ENCODE data around the gene AP2B1.
"Not testable (repeated sequence)": the region's sequence is repeated elsewhere in the genome, so short reads cannot be mapped to it uniquely, and the experiment has no call there.

AP2B1 gene

GRCh38 chr17:35575759-35576158 lies 11.4 kb upstream of the AP2B1 start:
- DNase-seq (ENCODE audit: low spot score), result no peak

GRCh38 chr17:35577830-35578196 lies 9.3 kb upstream of the AP2B1 start:
- no peak for DNase-seq (ENCODE audit: low spot score)

GRCh38 chr17:35578197-35578928 lies 8.8 kb upstream of the AP2B1 start, which contains the start of gene PEX12:
TSS of gene PEX12 (minus strand) at chr17:35578571. CDS start at chr17:35578021, 550 bp downstream.
- peak; percentile 90 for DNase-seq (ENCODE audit: low spot score)

GRCh38 chr17:35578929-35579432 lies 8.1 kb upstream of the AP2B1 start:
- DNase-seq (ENCODE audit: low spot score), result no peak

GRCh38 chr17:35584061-35584460 lies 3.1 kb upstream of the AP2B1 start:
- no peak for DNase-seq (ENCODE audit: low spot score)

GRCh38 chr17:35586569-35587073 lies 501 bp upstream of the AP2B1 start:
- no peak for DNase-seq (ENCODE audit: low spot score)

GRCh38 chr17:35588196-35588920 lies 1.2 kb downstream of the AP2B1 start:
- peak; percentile 91 for DNase-seq (ENCODE audit: low spot score)

GRCh38 chr17:35596072-35596471 lies 8.9 kb downstream of the AP2B1 start:
- DNase-seq (ENCODE audit: low spot score), result no peak

GRCh38 chr17:35596530-35597233 lies 9.6 kb downstream of the AP2B1 start:
- DNase-seq (ENCODE audit: low spot score), result no peak

- no peak for DNase-seq (ENCODE audit: low spot score)
Measured at GRCh38 chr17:35597604-35598003, 10.5 kb downstream of the AP2B1 start.

- no peak for DNase-seq (ENCODE audit: low spot score)
Measured at GRCh38 chr17:35603674-35604073, 16.6 kb downstream of the AP2B1 start.

GRCh38 chr17:35605678-35606077 lies 18.6 kb downstream of the AP2B1 start:
- DNase-seq (ENCODE audit: low spot score), result peak; percentile 26

GRCh38 chr17:35607239-35607847 lies 20.2 kb downstream of the AP2B1 start:
- DNase-seq (ENCODE audit: low spot score), result no peak

- DNase-seq (ENCODE audit: low spot score), result no peak
Measured at GRCh38 chr17:35609831-35610230, 22.7 kb downstream of the AP2B1 start.

GRCh38 chr17:35610746-35611145 lies 23.6 kb downstream of the AP2B1 start:
- DNase-seq (ENCODE audit: low spot score), result not testable (repeated sequence)

GRCh38 chr17:35612924-35613521 lies 25.9 kb downstream of the AP2B1 start:
- peak; percentile 52 for DNase-seq (ENCODE audit: low spot score)

GRCh38 chr17:35614810-35615209 lies 27.7 kb downstream of the AP2B1 start:
- DNase-seq (ENCODE audit: low spot score), result no peak

- DNase-seq (ENCODE audit: low spot score), result no peak
Measured at GRCh38 chr17:35616536-35616935, 29.4 kb downstream of the AP2B1 start.

- no peak for DNase-seq (ENCODE audit: low spot score)
Measured at GRCh38 chr17:35617505-35617904, 30.4 kb downstream of the AP2B1 start.

- DNase-seq (ENCODE audit: low spot score), result no peak
Measured at GRCh38 chr17:35618628-35619027, 31.5 kb downstream of the AP2B1 start.

GRCh38 chr17:35621768-35622167 lies 34.6 kb downstream of the AP2B1 start:
- DNase-seq (ENCODE audit: low spot score), result no peak

- DNase-seq (ENCODE audit: low spot score), result peak; percentile 44
Measured at GRCh38 chr17:35627417-35627816, 40.3 kb downstream of the AP2B1 start.
